ENCODE results near the gene ADARB1. TPM values are rescaled to one million over a fixed set of nuclear protein-coding genes. Genes with fewer than 3 reads are reported as not detected.

Gene ADARB1
- total RNA-seq, 1 experiment from 2014 or later = 5.0 TPM

DNA sequence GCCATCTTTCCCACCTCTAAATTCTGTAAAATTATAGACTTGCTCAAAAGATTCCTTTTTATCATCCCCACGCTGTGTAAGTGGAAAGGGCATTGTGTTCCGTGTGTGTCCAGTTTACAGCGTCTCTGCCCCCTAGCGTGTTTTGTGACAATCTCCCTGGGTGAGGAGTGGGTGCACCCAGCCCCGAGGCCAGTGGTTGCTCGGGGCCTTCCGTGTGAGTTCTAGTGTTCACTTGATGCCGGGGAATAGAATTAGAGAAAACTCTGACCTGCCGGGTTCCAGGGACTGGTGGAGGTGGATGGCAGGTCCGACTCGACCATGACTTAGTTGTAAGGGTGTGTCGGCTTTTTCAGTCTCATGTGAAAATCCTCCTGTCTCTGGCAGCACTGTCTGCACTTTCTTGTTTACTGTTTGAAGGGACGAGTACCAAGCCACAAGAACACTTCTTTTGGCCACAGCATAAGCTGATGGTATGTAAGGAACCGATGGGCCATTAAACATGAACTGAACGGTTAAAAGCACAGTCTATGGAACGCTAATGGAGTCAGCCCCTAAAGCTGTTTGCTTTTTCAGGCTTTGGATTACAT is 151.5 kb downstream of the ADARB1 start:
- DNase-seq (ENCODE audit: low read depth) = no peak

DNA sequence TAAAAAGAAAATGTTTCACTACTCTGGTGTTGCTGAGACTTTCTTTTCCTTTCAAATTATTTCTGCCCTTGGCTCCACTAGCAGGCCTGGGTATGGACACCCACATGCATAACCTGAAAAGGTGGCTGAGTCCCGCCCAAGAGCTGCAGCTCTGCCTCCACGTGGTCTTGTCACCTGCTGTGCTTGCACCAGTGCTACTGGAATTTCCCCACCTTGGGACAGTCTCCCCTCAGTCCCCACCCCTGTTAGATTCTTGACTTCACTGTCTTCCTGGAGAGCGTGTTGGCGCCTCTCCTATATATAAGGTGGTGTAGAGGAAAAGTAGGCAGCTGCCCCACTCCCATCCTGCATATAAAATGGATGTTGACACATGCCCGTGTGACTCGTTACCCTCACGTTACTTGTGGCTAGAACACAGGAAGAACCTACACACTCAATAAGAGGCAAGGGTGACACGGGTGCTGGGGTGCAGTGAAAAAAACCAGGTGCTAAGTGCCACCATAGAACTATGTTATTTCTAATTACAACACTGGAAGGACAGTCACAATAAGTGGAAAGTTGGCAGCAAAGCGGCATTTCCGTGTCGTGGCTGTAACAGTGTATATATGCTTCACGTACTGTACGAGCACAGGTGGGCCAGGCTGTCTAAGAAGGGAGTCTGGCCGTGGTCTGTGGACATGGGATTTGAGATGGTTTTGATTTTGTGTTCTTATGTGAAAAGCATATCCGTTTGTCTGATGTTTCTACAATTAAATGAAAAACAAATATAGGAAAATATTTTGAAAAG is 152.4 kb downstream of the ADARB1 start:
- peak; percentile 36 for DNase-seq (ENCODE audit: low read depth)

DNA sequence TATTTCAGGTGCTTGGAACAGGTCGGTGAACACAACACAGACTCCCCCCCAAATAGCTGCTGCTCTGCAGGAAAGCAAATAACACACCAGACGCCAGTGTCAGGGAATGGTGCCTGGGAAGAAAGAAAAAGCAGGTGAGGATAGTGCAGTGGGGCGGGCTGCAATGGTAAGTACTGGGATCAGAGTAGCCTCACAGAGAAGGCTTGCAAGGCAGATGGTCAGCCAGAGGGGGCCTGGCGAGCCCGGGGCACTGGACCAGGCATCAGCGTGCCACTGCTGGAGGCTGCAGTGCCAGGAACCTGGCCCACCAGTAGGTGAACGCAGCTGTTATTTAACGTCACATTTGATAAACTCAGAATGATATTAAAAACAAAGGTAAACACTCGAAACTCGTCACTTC is 153.4 kb downstream of the ADARB1 start:
- DNase-seq (ENCODE audit: low read depth) = no peak

DNA sequence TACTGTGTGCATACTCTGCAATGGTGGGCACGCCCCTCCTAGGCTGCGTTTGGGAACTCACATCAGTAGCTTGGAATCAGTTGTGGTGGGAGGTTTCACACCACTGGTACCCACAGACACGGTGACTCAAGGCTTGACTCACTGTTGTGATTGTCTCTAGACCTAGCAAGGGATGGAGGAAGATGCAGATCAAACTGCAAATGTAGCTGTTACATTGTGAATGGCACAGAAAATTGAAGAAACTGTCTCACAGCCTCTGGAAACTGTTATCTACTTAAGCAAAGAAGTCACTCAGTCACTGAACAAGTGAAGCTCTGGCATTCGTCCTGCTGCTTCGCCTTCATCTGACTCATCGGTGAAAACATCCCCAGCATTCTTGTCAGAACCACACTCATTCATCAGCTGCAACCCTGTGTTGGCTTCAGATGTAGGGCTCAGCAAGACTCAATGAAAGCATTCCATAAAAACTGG is 153.8 kb downstream of the ADARB1 start:
- peak; percentile 100 for DNase-seq (ENCODE audit: low read depth)

DNA sequence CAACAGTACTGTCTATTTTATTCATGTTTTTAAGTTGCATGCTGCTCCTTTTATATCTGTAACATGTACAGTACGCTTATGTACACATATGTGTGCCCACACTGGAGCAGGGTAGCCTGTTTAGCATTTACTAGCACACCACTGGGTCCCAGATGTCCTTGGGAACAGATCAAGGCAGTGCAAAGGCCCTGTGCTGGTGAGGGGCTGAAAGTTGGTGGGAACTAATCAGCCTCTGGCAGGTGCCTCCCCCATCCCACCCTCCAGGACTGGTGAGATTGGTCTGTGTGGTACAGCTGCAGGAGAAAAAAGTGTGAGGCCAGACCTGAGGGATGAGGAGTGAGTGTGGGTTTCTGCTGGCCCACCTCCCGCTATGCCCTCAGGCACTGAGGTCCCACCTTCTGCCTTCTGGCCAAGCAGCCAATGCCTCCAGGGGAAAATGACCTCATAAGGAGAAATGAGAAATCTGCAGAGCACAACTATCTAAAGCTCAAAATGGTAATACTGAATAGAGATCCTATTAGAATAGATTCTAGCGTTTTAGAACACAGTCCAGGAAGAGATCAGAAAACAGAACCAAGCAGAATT is 154.4 kb downstream of the ADARB1 start:
- DNase-seq (ENCODE audit: low read depth) = peak; percentile 51

DNA sequence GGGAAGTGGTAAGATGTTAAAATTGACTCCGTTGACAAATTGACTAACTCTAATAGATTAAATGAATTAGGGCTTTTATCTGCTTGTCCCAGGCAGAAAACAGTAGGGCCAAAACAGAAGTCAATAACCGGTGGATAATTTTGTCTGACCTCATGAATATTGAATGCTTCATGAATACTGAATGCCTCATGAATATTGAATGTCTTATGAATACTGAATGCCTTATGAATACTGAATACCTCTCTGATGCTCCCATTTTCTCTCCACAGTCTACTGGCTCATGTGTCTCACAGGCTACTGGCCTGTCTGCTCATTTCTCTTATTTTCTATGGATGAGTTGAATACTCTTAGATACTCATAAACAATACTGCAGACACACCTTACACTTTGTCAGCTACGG is 157.3 kb downstream of the ADARB1 start:
- DNase-seq (ENCODE audit: low read depth) = no peak

DNA sequence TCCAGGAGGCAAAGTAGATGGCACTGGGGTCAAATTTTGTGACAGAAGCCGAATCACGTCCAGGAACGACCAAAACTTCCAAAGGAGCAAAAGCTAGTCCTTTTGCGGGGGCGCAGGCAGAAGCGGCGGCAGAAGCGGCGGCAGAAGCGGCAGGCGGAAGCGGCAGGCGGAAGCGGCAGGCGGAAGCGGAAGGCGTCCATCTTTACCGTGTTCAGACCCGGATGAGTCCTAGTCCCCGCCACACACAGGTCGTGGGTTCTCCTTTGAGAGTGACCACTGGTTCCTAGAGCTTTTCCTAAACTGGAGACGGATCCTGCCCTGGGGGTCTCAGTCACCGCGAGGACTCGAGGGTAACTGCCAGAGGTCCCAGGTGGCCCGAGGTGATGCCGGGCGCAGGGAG is 159.7 kb downstream of the ADARB1 start:
- no peak for DNase-seq (ENCODE audit: low read depth)

DNA sequence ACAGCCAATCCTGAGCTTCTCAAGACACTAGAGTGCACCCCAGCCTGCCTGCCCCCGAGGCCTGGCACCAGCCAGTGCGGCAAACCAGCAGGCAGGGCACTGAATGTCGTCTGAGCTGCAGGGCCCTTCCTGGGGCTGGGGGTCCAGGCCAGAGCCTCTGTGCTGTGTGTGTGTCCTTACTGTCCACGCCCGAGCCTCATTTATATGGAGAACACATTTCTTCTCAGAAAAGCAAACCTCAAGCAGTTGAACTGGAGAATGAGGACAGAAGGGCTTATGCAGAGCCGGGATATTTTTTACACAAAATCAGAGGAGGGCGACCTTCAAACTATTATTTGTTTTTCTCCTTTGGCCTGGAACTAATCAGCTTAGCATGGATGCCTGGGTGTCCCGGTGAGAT is 160.6 kb downstream of the ADARB1 start:
- no peak for DNase-seq (ENCODE audit: low read depth)

DNA sequence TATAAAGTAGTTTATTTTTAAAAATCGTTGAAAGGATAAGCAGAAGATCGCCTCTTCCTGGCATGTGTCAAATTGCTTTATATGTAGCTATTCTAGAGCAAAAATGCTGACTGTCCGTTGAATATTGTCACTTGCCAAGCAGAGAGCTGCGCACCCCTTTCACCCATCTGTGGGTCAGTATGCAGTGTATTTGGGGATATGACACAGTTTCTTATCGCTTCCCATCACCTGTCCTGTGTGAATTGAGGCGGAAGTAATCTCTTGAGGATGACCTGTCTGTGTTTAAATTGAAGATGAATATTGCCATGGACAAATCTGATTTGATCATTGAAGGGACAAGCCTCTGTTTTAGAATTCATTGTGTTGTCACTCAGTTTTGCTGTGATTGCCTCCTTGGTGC is 161.1 kb downstream of the ADARB1 start:
- DNase-seq (ENCODE audit: low read depth) = no peak

DNA sequence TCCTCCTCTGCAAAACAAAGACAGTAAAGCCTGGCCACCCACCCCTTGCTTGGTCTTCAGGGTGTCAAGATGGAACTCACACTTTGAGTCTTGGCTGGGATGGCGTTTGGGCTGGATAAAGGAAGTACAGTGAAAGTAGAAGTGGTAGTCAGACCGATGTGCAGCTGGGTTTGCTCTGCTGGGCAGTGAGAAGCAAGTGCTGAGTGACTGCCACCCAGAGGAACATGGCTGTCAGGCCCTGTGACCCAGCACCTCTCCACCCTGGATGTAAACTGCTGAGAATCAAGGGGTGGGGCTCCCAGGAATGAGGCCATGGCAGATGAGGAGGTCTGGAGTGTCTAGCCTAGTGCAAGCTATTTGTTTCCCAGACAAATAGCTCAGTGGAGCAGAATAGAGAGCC is 162.1 kb downstream of the ADARB1 start:
- DNase-seq (ENCODE audit: low read depth) = peak; percentile 31

DNA sequence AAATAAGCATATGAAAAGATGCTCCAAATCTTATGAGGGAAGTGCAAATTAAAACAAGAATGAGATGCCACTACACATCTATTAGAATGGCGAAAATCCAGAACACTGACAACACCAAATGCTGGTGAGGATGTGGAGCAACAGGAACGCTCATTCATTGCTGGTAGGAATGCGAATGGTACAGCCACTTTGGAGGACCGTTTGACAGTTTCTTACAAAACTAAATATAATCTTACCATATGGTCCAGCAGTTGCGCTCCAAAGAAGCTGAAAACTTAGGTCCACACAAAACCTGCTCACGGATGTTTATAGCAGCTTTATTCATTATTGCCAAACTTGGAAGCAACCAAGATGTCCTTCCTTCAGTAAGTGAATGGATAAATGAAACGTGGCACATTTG is 163.0 kb downstream of the ADARB1 start:
- no peak for DNase-seq (ENCODE audit: low read depth)

DNA sequence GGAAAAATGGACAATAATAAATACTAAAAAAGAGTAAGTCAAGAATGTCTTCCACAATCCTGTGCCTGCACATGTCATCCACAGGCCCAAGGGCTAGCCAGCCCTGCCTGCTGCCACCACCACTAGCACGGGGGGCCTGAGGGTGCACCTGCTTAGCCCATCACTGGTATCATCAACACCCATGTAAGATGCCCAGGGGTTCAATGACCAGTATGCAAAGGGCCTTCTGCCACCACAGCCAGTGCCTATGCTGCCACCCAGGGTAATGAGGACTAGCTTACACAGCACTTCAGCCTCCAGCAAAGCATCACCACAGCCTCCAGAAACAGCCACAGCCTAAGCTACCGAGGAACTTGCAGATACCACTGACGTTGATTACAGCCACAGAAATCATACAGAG is 167.0 kb downstream of the ADARB1 start:
- DNase-seq (ENCODE audit: low read depth) = no peak

DNA sequence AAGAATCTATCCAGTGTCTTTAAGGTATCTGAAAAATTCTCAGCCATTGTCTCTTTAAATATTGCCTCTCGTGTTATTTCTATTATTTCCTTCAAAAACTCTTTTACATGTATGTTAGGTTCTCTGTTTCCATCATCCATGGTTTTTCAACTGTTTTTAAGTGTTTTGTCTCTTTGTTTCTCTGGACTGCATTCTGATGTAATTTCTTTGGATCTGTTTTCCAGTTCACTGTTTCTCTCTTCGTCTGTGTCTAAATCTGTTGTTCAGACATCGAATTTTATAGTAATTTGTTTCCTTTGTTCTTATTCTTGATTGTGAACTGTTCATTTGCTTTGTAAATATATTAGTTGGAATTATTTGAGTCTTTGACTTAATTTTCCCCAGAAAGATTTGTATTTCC is 169.2 kb downstream of the ADARB1 start:
- no peak for DNase-seq (ENCODE audit: low read depth)

DNA sequence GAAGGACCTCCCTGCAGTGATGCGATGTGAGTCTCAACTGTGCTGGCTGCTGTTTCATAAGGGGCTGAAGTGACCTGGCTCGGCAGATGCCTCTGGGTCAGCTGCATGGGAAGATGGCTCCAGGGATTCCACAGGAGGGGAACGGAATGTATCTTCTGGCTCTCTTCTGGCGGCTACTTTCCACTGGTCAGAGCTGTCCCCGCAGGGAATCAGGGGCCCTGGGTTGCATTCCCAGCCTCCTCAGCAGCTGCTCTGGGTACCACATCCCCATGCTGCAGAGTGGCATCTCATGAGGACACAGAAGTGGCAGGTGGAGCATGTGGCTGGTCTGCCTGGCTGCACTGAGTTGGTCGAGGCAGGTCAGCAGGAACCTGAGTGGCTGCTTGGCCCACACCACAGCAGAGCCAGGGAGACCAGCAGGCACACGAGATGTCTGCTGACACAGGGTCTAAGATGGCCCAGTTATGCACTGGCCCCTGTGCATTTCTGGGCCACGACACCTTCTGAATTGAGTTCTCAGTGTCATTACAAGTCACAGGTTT is 170.5 kb downstream of the ADARB1 start:
- no peak for DNase-seq (ENCODE audit: low read depth)

DNA sequence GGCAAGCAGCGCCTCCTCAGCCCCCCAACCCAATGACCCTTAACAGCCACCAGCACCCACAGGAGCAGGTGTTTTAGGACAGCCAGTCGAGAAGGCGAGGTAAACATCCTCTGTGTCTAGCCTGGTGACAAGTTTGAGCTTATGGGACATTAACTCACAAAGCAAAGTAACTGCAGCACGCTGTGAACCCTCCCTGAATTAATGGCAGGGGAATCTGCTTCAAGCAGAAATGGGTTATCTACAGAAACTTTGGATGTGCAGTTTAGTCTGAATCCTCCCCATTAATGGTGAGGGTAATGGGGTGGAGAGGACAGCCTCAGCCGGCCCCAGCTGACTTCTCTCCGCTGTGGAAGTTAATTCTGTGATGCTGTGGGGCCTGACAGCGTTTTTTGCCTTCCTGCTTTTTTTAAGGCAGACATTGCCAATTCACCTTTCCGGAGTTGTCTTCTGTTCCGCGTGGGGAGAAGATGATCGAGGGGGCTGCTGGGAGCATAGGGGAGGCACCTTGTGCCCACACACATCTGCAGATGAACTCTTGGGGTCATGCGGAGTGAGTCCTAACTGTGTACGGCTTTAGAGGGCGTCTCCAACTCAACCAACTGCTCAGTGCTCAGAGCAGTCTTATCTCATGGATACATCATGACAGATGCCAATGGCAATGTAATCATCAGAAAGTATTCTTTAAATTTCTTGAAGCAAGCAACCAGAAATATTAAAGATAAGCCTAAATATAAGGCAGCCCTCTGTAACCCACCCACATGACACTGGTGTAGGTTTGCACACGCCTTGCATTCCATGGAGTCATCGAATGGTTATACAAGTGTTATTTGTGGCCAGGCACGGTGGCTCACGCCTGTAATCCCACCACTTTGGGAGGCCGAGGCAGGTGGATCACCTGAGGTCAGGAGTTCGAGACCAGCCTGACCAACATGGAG is 172.3 kb downstream of the ADARB1 start:
- no peak for DNase-seq (ENCODE audit: low read depth)

DNA sequence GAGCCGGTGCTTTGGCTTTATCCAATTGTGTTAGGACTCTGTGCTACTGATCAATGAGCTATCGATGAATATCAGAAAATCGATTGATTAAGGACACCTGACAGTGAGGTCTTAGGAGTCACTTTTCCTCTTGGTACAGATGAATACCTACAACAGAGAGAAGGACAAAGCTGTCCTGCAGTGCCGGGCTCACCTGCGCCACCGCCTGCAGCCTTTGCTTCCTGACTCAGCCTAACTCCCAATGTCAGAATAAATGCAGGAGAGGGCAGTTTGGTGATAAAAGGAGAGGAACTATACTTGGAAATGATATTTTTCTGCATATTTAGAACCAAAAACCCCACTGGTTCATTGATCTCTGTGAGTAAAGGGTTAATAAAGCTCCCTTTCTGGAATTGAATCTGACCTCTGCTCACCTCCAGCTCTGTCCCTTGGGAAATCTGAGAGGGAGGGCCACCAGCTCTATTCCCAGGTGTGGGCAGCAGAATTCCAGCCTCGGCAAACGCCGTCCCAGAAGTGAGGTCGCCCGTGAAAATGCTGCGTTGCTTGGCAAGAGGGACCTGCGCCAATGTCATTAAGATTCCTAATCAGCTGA is 174.0 kb downstream of the ADARB1 start:
- no peak for DNase-seq (ENCODE audit: low read depth)

DNA sequence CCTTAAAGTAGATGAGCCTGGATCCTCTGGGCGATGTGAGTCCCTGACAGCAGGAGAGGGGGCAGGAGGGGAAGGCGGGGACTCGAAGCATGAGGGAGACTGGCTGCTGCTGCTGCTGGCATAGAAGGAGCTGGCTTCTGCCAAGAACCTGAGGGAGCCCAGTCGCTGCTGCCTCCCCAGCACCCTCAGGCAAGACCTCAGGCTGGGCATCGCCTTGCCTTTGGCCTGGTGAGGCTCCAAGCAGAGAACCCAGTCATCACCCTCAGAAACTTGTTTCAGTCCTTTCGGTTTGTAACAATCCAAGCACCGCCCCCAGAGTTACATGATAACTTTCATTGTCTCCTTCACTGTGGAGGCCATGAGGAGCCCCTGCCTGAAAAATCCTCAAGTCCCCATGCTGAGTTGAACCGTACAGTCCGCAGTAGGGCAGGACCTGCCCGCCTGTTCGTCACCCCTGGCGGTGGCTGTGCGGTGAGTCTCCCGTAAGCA is 174.6 kb downstream of the ADARB1 start:
- peak; percentile 75 for DNase-seq (ENCODE audit: low read depth)

DNA sequence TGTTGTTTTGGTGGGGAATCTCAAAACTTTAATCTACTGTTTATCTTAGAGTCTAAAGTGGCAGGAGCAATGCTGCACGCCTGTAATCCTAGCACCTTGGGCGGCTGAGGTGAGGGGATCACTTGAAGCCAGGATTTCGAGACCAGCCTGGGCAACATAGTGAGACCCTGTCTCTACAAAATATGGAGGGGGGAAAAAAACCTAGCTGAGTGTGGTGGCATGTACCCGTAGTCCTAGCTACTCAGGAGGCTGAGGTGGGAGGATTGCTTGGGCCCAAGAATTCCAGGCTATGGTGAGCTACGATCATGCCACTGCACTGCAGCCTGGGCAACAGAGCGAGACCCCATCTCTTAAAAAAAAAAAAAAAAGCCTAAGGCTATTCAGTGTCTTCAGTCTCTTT is 175.2 kb downstream of the ADARB1 start:
- no peak for DNase-seq (ENCODE audit: low read depth)

DNA sequence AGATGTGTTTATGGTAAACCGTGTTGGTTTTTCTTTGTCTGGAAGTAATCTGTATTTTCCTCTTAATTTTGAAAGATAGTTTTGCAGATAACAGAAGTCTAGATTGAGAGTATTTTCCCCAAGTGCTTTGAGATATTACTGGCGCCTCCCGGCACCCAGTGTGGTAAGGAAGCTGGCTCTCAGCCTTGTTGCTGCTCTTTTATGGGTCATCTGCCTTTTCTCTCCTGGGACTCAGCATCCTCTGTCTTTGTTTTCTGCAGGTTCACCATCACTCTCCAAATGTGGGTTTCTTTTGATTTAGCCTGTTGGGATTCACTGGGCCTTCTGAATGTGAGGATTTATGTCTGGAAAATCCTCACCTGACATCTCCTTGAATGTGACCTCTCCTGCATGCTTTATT is 175.9 kb downstream of the ADARB1 start:
- no peak for DNase-seq (ENCODE audit: low read depth)

DNA sequence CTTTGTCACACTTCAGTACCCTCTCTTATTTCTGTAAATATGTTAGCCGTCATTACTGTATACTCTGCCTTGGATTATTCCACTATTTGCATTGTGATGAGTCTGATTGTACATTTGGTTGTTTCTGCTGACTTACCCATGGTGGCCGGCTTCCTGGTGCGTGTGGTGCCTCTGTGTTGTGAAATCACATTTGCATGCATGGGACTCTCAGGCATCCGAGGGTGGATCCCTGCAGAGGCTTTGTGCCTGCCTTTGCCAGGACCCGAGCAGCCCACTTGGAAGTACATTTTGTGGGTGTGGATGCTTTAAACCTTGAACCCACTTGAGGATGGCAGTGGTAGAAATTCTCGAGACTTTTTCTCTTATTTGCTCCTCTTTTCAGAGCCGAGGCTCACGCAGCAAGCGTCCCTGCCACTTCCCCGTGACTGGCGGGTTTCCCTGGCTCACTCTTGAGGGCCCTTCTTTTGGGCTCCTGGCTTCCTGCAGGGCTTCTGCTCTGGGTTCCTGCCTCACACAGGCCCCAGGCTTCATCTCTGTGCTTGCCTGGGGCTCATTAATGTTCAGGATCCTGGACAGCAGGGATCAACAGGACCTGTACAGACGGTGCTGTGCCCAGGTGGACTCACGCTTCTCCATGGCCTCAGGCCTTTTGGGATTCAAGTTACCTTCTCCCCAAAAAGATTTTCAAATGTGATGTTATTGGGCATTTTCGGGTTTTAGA is 176.7 kb downstream of the ADARB1 start:
- no peak for DNase-seq (ENCODE audit: low read depth)
